ENCODE measurements around the gene VPS11. TPM values are rescaled to one million over a fixed set of nuclear protein-coding genes. Genes with fewer than 3 reads are reported as not detected.

The VPS11 gene
- total RNA-seq, 1 experiment from 2014 or later = 20.2 TPM

DNA sequence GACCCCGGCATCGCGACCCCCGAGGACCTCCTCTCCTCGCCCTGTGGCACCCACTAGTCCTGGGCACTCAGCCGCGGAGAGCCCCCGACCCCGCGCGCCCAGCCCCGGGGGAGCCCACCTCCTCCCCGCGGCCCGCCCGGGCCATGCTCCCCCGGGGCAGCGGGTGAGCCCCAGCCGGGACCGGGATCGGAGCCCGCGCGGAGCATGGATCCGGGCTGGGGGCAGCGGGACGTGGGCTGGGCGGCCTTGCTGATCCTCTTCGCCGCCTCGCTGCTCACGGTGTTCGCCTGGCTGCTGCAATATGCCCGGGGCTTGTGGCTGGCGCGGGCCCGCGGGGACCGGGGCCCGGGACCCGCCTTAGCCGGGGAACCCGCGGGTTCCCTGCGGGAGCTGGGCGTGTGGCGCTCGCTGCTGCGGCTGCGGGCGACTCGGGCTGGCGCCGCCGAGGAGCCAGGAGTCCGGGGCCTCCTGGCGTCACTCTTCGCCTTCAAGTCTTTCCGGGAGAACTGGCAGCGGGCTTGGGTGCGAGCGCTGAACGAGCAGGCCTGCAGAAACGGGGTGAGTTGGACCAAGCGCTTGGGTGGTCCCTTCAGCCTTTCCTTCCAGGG is 40.0 kb downstream of the VPS11 start:
- no peak for DNase-seq (ENCODE audit: low spot score)
- peak; percentile 5 for ATAC-seq
- ChIA-PET CTCF (interaction anchor here (0.6 to 2.9 kb wide), 13 partner anchors 12 to 249 kb away, joined by 3 to 14 read pairs (median 4); partner anchors contain the start of genes MCAM and NLRX1), POLR2A (interaction anchor here (0.5 to 2.6 kb wide), 4 partner anchors 8 to 137 kb away, joined by 4 to 12 read pairs (median 6); partner anchors contain the start of gene HMBS)
- no peaks in the 10 kb centered on the region for H3K36me3 Mint-ChIP-seq
- H3K27me3 Mint-ChIP-seq (ENCODE audit: low read depth) = peaks cover 18% of the 10 kb centered on the region
- peaks cover 40% of the 10 kb centered on the region for H3K4me1 Mint-ChIP-seq
- peak overlapping the region; percentile 82 for H3K4me3 Mint-ChIP-seq
- no peak overlapping the region for H3K27ac Mint-ChIP-seq
- no peaks in the 10 kb centered on the region for H3K9me3 Mint-ChIP-seq
- TF ChIP-seq KAT7 (CRISPR knock-in tag; IDR thresholded peaks at IDR 0.05; ENCODE audit: borderline replicate concordance) = 0 out of 2 replicates have a peak, but pooled peaks have one; percentile 26
- TF ChIP-seq, protein P1, sequence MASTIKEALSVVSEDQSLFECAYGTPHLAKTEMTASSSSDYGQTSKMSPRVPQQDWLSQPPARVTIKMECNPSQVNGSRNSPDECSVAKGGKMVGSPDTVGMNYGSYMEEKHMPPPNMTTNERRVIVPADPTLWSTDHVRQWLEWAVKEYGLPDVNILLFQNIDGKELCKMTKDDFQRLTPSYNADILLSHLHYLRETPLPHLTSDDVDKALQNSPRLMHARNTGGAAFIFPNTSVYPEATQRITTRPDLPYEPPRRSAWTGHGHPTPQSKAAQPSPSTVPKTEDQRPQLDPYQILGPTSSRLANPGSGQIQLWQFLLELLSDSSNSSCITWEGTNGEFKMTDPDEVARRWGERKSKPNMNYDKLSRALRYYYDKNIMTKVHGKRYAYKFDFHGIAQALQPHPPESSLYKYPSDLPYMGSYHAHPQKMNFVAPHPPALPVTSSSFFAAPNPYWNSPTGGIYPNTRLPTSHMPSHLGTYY (CRISPR knock-in tag; IDR thresholded peaks at IDR 0.05) = no peak

DNA sequence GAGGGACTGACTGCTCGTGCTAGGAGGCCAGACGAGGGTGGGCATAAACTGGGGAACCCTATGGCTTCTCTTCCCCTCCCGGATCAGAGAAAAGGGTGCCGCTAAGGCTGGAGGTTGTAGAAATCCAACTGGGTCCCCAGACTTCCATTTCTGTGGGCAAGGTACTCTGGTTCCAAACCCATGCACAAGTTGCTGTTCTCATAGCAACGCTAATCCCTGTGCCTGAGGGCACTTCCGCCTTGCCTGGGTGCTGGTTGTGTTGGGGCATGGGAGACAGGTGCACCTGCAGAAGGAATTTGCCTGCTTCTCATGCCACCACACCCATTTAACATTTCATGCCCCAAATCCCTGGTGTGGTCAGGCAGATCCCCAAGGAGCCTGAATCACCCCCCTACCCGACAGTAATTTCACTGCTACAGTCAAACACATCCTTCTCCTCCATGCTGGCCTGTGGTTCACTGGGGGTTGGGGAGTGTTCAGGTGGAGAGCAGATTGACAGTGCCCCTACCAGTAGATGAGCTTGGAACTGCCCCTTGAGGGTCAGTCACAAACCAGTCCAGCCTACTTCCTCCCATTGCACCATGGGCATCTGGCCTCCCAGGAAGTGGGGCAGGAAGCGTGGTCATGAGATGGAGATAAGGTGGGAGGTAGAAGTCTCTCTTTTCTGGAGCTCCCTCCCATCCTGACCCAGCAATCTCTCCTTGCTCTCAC is 40.7 kb downstream of the VPS11 start:
- H3K4me1 Mint-ChIP-seq = peaks cover 36% of the 10 kb centered on the region
- TF ChIP-seq, protein P2, sequence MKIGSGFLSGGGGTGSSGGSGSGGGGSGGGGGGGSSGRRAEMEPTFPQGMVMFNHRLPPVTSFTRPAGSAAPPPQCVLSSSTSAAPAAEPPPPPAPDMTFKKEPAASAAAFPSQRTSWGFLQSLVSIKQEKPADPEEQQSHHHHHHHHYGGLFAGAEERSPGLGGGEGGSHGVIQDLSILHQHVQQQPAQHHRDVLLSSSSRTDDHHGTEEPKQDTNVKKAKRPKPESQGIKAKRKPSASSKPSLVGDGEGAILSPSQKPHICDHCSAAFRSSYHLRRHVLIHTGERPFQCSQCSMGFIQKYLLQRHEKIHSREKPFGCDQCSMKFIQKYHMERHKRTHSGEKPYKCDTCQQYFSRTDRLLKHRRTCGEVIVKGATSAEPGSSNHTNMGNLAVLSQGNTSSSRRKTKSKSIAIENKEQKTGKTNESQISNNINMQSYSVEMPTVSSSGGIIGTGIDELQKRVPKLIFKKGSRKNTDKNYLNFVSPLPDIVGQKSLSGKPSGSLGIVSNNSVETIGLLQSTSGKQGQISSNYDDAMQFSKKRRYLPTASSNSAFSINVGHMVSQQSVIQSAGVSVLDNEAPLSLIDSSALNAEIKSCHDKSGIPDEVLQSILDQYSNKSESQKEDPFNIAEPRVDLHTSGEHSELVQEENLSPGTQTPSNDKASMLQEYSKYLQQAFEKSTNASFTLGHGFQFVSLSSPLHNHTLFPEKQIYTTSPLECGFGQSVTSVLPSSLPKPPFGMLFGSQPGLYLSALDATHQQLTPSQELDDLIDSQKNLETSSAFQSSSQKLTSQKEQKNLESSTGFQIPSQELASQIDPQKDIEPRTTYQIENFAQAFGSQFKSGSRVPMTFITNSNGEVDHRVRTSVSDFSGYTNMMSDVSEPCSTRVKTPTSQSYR (CRISPR knock-in tag; IDR thresholded peaks at IDR 0.05) = no peak
- TF ChIP-seq SP1 (CRISPR knock-in tag; conservative IDR thresholded peaks at IDR 0.05) (no peak), GABPB1 (CRISPR knock-in tag; IDR thresholded peaks at IDR 0.05) (no peak), FOXJ3 (CRISPR knock-in tag; IDR thresholded peaks at IDR 0.05; ENCODE audit: borderline replicate concordance) (no peak)
- TF ChIP-seq, protein P3, sequence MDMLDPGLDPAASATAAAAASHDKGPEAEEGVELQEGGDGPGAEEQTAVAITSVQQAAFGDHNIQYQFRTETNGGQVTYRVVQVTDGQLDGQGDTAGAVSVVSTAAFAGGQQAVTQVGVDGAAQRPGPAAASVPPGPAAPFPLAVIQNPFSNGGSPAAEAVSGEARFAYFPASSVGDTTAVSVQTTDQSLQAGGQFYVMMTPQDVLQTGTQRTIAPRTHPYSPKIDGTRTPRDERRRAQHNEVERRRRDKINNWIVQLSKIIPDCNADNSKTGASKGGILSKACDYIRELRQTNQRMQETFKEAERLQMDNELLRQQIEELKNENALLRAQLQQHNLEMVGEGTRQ (CRISPR knock-in tag; IDR thresholded peaks at IDR 0.05) = no peak
- TF ChIP-seq, protein P4, sequence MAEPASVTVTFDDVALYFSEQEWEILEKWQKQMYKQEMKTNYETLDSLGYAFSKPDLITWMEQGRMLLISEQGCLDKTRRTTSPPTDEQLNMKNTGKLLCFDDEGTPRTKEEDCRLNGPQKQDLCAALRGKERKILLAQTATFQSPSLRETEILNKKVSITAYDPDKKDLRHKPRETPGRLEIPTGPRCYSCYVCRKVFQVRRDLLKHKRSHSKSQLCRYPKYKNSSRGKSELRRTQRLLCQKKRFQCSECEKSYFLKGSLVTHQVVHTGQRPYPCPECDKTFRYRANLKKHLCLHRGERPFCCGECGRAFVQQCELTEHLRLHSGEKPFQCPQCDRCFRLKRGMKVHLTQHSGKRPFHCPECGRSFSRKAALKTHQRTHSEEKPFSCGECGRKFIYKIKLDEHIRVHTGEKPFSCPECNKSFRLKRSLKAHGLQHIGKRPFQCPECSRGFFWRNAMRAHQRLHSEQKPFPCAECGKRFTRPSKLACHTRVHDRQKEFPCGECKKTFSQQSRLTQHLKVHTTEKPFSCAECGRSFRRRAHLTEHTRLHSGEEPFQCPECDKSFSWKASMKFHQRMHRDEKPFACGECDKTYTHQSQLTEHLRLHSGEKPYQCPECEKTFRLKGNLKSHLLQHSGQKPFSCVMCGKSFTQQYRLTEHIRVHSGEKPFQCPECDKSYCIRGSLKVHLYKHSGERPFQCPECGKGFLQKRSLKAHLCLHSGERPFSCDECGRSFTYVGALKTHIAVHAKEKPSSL (CRISPR knock-in tag; conservative IDR thresholded peaks at IDR 0.05) = no peak
- TF ChIP-seq, protein P5, sequence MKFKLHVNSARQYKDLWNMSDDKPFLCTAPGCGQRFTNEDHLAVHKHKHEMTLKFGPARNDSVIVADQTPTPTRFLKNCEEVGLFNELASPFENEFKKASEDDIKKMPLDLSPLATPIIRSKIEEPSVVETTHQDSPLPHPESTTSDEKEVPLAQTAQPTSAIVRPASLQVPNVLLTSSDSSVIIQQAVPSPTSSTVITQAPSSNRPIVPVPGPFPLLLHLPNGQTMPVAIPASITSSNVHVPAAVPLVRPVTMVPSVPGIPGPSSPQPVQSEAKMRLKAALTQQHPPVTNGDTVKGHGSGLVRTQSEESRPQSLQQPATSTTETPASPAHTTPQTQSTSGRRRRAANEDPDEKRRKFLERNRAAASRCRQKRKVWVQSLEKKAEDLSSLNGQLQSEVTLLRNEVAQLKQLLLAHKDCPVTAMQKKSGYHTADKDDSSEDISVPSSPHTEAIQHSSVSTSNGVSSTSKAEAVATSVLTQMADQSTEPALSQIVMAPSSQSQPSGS (CRISPR knock-in tag; IDR thresholded peaks at IDR 0.05; ENCODE audit: borderline replicate concordance, low read depth) = no peak
- TF ChIP-seq, protein P6, sequence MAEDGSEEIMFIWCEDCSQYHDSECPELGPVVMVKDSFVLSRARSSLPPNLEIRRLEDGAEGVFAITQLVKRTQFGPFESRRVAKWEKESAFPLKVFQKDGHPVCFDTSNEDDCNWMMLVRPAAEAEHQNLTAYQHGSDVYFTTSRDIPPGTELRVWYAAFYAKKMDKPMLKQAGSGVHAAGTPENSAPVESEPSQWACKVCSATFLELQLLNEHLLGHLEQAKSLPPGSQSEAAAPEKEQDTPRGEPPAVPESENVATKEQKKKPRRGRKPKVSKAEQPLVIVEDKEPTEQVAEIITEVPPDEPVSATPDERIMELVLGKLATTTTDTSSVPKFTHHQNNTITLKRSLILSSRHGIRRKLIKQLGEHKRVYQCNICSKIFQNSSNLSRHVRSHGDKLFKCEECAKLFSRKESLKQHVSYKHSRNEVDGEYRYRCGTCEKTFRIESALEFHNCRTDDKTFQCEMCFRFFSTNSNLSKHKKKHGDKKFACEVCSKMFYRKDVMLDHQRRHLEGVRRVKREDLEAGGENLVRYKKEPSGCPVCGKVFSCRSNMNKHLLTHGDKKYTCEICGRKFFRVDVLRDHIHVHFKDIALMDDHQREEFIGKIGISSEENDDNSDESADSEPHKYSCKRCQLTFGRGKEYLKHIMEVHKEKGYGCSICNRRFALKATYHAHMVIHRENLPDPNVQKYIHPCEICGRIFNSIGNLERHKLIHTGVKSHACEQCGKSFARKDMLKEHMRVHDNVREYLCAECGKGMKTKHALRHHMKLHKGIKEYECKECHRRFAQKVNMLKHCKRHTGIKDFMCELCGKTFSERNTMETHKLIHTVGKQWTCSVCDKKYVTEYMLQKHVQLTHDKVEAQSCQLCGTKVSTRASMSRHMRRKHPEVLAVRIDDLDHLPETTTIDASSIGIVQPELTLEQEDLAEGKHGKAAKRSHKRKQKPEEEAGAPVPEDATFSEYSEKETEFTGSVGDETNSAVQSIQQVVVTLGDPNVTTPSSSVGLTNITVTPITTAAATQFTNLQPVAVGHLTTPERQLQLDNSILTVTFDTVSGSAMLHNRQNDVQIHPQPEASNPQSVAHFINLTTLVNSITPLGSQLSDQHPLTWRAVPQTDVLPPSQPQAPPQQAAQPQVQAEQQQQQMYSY (CRISPR knock-in tag; IDR thresholded peaks at IDR 0.05) = no peak
- ATAC-seq (peak; percentile 11), DNase-seq (ENCODE audit: low spot score) (peak; percentile 38)
- H3K9me3 Mint-ChIP-seq = no peaks in the 10 kb centered on the region
- POLR2A ChIA-PET = interaction anchor here (2.6 kb wide), 1 partner anchor 23 kb away, joined by 7 read pairs; the partner anchor contains the start of gene HMBS
- H3K27ac Mint-ChIP-seq = no peak overlapping the region
- no peaks in the 10 kb centered on the region for H3K36me3 Mint-ChIP-seq
- H3K4me3 Mint-ChIP-seq = peak overlapping the region; percentile 74
- H3K27me3 Mint-ChIP-seq (ENCODE audit: low read depth) = peaks cover 18% of the 10 kb centered on the region
- CTCF ChIA-PET = interaction anchor here (0.9 to 2.9 kb wide), 5 partner anchors 36 to 248 kb away, joined by 3 to 14 read pairs (median 3); partner anchors contain the start of gene CBL

Measured in WTC11 (cell line).